ENCODE data around the gene WDFY4.

Gene WDFY4

DNA sequence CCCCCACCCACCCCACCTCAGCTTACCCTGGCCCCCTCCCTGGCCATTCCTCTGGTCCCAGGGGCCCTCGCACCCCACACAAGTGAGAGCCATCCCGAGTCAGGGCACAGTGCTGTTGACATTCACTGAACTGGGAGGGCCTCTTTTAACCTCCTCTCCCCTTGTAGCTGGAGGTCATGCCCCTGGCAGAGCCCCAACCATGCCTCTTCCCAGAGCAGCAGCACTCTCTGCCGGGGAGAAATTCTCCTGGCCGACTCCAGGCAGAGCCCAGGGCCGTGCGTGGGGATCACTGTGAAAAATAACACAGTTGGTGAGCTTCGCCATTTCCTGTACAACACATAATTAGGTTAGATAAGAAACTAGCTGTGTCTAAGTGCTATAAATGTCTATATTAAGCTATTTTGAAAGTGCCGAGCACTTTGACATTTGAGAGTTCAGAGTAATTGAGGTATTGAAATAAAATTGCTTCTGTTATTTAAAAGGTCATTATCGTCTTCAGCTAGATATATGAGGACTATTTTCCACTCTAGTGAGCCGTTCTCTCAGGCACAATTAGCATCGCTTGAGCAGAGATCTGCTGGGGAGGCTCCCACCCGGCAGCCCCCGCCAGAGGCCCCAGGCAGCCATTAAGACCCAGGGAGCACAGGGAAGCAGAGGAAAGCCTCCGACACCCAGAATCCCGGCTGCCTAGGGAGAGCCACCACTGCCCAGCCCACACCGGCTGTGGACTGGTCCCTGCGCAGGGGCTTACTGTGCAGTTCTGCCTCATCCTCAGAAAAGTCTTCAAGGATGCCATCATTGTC, 317.4 kb downstream of the WDFY4 start:
- no peak for DNase-seq

DNA sequence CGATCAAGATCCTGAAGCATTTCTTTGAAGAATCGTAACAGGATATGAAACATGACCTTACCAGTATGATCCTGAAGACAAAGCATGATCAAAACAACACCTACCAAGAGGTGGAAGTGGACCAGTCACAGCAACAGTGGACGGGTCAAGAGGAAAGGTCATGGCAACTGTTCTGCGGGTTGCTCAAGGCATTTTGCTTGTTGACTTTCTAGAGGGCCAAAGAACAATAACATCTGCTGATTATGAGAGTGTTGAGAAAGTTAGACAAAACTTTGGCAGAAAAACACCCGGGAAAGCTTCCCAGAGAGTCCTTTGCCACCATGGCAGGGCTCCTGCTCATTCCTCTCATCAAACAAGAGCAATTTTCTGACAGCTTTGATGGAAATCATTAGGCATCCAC, 320.6 kb downstream of the WDFY4 start:
- no peak for DNase-seq

DNA sequence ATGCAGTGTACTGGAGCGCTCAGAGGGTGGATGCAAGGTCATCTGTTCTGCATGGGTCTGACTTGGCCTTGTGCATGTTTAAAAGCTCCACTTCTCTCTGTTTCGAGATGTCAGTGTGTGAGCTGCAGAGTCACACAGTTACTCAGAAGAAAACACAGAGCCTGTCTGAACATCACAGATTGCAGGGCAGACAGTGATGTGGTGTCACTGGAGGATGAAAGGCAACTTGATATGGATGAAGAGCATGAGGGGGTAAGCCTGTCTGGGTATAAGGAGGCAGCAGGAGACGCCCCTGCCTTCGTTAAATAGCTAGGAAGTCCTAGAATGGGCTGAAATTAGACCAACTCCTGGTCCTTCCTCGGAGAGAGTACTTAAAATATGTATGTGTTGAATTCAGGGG, 322.5 kb downstream of the WDFY4 start:
- peak in 1 of 5 experiments; percentile 18 for DNase-seq

DNA sequence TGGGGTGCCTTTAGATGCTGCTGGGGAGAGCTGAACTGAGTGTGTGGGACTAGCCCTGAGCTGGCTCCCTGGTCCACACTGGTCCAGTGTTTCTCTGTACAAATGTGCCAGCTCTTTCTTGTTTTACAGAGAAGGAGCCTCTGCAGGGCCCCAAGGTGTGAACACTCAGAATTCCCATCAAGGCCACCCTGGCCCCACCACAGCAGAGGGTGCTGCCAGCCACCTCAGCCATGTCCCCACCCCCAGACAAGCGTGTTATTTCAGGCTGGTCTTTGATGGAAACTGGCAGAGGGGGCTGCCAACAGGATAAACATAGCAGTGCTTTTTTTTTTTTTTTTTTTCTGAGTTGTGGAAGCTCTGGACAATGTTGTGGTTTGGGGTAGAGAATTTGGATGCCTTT, 323.4 kb downstream of the WDFY4 start:
- no peak for DNase-seq

DNA sequence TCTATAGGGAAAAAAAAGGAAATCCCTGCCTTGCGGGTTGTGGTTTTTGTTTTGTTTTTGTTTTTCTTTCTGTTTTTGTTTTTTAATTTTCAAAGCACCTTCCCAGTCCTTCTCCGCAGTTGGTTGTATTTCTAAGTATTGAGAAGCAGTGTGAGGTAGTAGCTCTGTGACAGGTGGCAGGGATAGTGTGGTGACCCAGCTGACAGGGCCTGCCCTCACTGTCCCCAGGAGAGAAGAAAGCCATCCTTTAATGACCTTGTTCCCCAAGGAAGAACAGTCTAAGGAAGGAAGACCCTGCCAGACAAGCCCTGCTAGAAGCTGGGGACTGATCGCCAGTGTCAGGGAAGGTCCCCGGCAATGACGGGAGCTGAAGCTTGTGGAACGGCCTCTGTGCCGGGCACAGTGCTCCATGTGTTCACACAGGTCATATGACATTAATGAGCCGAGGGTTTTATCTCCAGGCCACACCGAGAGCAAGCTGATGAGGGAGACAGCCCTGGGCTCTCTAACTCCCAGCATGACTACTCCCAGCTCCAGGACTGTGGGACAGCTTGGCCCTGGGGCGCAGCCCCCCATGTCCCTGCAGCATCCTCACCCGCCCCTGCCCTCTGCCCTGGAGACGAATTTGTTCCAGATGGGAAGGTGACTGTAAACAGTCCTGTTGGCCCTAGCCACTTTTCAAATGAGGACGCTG, 324.0 kb downstream of the WDFY4 start:
- no peak for DNase-seq

DNA sequence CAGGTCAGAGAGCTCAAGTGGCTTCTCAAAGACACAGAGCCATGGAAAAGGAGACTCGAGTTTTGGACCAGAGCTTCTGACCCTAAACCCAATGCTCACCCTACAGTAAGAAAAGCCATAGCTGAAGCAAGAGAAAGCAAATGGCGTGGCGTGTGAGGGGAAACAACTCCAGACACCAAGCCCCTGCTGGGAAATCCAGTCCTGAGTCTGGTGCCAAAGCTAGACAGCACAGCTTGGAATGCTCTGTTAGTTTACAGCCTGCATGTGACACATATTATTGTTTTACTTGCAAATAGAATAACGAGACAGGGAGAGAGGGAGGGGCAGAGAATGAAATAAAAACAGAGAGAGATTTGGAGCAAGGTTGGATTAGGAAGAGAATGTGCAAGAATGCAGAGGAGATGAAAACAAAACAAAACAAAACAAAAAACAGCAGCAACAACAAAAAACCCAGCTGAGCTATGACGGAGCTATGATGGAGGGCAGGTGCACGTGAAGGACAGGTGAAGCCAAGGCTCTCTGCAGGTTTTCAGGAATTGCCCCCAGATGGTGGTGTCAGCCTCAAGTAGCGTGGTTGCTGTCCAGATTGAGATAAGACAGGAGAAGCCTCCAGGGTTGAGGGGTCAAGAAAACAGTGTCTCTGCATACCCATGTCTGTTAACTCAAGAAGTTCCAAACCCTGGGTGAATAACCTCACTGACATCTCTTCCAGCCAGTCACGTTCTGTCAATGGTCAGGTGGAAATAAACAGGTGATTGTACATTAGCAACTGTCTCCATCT, 324.7 kb downstream of the WDFY4 start:
- no peak for DNase-seq

DNA sequence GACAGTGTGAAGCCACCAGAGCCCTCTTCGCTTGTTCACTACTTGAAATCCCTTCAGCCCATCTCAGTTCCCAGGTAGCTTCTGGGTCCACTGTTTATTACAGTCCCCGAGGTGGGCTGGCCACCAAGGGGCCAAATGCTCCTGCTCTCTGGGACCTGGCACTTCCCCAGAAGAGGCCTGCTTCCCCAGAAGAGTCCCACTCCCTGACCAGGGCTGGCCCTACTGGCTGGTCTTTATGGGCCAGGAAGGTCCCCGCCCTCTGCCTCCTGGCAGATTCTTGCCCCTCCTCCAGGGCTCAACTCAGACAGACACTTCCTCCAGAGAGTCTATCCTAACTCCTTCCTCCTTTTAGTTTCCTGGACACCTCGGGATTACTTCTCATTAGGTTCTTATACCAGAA, 325.6 kb downstream of the WDFY4 start:
- DNase-seq: no peak

DNA sequence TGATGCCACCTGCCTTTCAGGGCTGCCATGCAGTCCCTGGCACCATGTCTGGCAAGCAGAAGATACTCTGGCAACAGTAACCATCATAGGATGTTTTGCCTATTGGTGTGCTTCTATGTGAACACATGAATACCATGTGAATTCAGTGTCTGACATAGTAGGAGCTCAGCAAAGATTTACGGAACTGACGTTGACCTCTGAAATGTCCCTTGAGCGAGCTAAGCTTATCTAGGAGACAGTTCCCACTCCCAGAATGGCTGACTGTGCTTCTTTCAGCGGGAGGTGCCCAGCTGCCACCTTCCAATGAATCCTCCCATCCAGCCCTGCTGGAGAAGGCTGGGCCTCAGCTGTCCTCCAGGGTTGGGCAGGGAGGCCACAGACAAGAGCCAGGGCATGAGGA, 326.2 kb downstream of the WDFY4 start:
- no peak for DNase-seq

DNA sequence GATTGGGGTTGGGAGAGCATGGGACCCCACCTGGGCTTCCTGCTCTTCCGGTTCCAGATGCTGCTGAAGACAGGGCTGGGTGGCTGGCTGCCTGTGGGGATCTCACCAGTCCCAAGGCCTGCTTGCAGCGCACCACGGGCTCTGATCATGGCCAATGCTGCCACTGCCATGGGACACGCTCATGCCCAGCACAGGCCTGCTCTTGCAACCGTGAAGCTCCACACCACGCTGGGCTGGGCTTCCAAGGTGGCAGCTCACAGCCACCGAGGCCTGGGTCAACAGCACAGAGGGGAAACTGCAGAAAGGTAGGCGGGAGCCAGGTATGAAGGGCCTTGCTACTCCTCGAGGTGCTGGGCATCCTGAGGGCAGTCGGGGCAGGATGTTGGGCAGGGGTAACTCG, 327.1 kb downstream of the WDFY4 start:
- no peak for DNase-seq

DNA sequence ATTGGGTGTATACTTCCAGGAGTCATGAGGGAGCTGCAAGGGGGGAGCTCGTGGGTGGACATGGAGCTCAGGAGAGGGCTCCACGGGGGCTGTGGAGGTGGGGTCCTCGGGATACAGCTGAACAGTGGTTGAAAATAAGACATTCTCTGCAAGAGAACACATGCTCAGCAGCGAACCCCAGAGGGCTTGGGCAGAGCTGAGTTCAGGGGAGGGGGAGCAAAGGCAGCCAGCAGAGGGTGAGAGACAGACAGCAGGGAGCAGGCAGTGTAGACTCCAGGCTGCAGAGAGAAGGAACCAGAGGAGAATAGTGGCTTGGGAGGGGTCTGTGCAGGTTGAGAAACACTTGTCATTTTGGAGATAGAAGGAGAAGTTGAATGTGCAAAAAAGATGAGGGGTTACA, 327.9 kb downstream of the WDFY4 start:
- no peak for DNase-seq

DNA sequence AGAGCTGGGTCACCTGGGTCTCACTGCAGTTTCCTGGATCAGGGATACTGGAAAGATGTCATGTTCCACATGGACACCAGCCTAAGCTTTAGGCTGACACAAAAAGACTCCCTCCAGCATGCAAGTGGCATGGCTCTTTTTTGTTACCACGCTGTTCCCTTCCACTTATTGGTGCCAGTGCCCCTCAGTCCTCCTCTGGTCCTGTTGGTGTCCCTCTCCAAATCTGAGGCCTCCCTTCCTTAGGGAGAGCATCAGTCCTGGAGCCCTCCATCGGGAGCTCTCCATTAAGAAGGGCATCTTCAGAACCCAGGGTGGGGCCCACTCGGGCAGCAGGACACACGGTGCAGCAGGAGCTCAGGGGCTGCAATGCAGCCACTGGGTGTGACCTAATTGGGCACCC, 331.0 kb downstream of the WDFY4 start:
- no peak for DNase-seq

DNA sequence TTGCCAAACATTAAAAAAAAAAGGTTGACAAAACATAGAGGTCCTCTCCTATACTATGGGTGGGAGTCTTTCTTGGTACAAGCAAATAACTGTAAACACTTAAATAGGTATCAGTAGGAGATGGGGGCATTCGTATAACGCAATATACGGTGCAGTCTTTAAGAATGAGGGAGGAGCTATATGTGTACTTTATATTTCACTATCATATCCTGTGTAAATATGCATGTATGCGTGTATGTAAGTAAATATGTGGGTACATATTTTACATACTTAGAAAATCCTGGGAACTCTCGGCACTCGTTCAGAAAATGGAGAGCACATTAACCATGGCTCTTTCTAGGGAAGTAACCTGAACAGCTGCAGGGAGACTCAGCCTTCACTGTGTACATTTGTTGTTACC, 337.0 kb downstream of the WDFY4 start:
- DNase-seq: no peak

DNA sequence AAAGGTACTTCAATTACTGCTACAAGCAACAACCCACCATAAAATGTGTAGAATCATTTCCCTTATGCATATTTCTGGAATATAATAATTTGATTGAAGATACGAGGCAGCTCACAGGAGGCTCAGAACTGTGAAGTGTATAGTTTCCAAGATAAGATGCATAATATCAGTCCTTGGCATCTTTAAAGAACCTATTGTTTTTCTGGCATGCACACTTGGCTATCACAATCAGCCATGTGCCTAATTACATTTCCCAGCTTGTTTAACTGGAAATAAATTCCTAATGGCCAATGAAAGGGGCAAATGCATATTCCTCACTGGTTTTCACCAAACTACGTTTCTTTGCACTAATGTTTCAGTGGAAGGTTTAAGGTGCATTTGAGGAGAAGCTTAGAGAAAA, 338.4 kb downstream of the WDFY4 start:
- no peak for DNase-seq

DNA sequence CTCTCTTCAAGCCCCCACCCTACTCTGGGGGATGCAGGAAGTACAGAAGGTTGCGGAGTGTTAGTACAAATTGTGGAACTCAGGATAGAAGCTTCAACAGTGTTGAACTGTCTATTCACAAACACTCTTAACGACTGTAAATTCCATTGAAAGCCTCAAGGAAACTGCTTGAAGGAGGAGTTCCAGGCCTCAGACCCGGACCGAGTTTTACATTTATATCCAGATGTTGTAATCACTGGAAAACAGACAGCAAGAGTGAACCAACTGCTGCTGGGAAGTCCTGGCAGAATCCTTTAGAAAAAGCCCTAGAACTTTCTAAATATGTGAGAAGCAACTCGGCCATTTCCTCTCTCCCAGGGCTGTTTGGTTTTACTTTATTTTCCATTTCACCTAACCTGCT, 339.1 kb downstream of the WDFY4 start:
- no peak for DNase-seq

DNA sequence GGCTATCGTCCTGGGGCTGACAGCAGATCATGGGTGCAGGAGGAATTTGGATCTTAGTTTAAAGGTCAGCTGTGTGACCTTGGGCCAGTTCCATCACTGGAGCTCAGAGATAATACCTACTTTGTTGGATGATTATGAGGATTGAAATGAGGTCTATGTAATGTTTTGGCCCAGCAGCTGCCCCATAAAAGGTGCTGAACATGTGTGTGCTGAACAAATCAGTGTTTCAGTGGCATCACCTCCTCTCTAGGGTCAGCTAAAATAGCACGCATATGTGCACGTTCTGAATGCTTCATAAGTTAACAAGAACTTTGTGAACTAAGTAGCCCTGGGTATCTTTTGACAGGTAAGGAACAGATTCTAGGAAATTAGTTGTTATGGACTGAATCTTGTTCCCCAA, 339.8 kb downstream of the WDFY4 start:
- no peak for DNase-seq

DNA sequence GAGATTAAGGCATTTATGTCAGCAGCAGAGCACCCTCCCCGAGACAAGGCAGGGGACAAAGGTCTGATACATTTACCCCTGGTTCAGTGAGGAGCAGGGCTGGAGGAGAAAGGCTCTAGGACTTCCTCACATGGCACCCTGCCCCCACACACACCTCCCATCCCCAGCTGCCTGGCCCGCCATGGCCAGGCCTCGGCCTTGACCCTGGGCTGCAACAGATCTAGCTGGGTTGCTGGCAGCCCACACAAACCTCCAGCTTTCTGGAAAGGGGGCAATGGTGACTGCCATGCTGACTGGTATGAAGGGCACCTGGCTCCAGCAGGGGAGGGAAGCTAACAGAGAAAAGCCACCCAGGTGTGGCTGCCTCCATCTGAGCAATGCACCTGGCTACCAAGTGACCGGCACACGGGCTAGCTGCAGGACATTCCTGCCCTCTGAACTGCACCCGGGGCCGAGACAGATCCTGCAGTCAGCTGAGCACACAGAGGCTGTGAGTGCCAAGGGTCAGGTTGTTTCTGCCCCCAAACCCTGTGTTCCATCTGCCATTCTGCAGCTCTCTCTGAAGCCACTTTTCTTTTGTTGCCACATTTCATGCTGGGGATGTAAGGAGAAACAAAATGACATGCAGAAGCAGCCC, 340.8 kb downstream of the WDFY4 start:
- DNase-seq: no peak

DNA sequence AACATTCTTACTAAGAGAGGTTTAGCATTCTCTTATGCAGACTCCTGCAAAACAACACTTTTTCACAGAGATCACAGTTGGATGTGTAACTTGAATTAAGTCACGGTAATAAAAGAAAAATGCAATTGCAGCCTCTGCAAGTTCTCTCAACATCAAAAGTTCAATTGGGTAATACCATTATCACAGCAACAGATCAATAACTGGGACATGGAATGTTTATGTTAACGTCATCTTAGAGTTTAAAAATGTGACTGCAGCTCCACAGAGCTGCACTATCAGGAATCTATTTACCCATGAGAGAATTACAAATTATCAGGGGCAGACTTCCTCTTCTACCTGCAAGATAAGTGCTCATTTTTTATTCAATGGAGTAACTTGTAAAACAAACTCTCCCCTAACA, 344.0 kb downstream of the WDFY4 start:
- DNase-seq: no peak

DNA sequence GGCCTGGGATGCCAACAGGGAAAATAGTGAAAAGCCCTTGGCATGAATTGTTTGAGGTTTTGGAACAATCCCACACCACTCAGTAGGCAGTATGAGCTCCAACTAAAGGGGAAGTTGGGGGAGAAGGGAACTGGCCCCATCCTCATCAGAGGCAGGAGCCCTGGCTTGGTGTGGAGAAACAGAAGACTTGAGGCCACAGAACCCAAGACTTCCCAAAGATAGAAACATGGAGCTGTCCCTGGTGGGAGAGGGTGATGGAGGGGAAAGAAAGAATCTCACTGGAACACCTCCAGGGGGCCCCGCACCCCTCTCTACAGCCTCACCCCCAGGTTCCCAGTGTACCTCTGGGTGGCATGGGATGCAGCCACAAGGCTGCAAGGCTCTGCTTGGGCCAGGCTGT, 345.0 kb downstream of the WDFY4 start:
- DNase-seq: no peak
